SK-N-SH (cell line): ENCODE results near the gene MGLL. TPM values are rescaled to one million over a fixed set of nuclear protein-coding genes. Genes with fewer than 3 reads are reported as not detected.
A peak's percentile ranks its signal among the peaks of the same experiment; 100 is the strongest.

Experiments
- CTCF ChIA-PET: fragments of 300-600, 350-600 bp; formaldehyde crosslinking; extraction: SDS; loops from one replicate; lab custom pipeline; 2021; lab: Yijun Ruan, JAX
- POLR2A ChIA-PET: fragments of 350-600 bp; sonication (Branson Sonifier 250); formaldehyde crosslinking; extraction: SDS; loops from one replicate; lab custom pipeline; 2020; ENCODE audit warnings: antibody characterized with exemption, inconsistent platforms; lab: Yijun Ruan, JAX
- DNase-seq: peaks from one replicate; pipeline ENCODE4 v3.0.0; 2012
- H2AFZ ChIP-seq: fragments of 200-600 bp; sonication (generic); 2 replicates; pipeline ENCODE4 v1.8.1; 2016; ENCODE audit warnings: antibody characterized with exemption, mild to moderate bottlenecking, low read depth
- H3F3A ChIP-seq: fragments of 200-600 bp; sonication (generic); replicated peaks from 2 replicates; pipeline ENCODE3; 2016; ENCODE audit warnings: antibody characterized with exemption, mild to moderate bottlenecking; ENCODE audit not compliant: insufficient read depth
- H3K27ac ChIP-seq, 2 experiments: fragments of 200-500 bp in 1 of 2; fragments of 200-600 bp in 1 of 2; sonication (Bioruptor generic) in 1 of 2; sonication (generic), shearing (Covaris generic) in 1 of 2; 2 replicates each; pipeline versions ENCODE4 v1.5.1 to v1.6.1; 2014 to 2016; ENCODE audit warnings: low read depth in 2 of 2, inconsistent platforms in 1 of 2, low read length in 1 of 2, mild to moderate bottlenecking in 1 of 2, mixed read lengths in 1 of 2
- H3K27me3 ChIP-seq: fragments of 200-600 bp; sonication (generic), shearing (Covaris generic); 2 replicates; pipeline ENCODE4 v1.6.1; 2016; ENCODE audit warnings: mixed run types; ENCODE audit not compliant: insufficient read depth
- H3K36me3 ChIP-seq, 2 experiments: fragments of 200-500 bp in 1 of 2; fragments of 200-600 bp in 1 of 2; sonication (Bioruptor generic) in 1 of 2; sonication (generic) in 1 of 2; replicated peaks in 1 of 2; 2 replicates each; pipeline versions ENCODE3 to v1.5.1; 2014 to 2016; ENCODE audit warnings: low read length in 1 of 2, mild to moderate bottlenecking in 1 of 2; ENCODE audit not compliant: insufficient read depth in 2 of 2, control insufficient read depth in 1 of 2
- H3K4me1 ChIP-seq, 2 experiments: fragments of 200-500 bp in 1 of 2; fragments of 200-600 bp in 1 of 2; sonication (Bioruptor generic) in 1 of 2; sonication (generic), shearing (Covaris generic) in 1 of 2; 2 replicates each; pipeline versions ENCODE4 v1.5.1 to v1.6.1; 2014 to 2016; ENCODE audit warnings: low read depth in 1 of 2, low read length in 1 of 2, mixed run types in 1 of 2; ENCODE audit not compliant: insufficient read depth in 2 of 2, control insufficient read depth in 1 of 2
- H3K4me2 ChIP-seq: fragments of 200-600 bp; sonication (generic), shearing (Covaris generic); 2 replicates; pipeline ENCODE4 v1.6.1; 2017; ENCODE audit warnings: mixed run types
- H3K4me3 ChIP-seq, 2 experiments: fragments of 200-500 bp in 1 of 2; fragments of 200-600 bp in 1 of 2; sonication (Bioruptor generic) in 1 of 2; sonication (generic), shearing (Covaris generic) in 1 of 2; 2 replicates each; pipeline versions ENCODE4 v1.5.1 to v1.8.1; 2014 to 2016; ENCODE audit warnings: low read depth in 2 of 2, inconsistent platforms in 1 of 2, low read length in 1 of 2, mild to moderate bottlenecking in 1 of 2, mixed read lengths in 1 of 2, moderate library complexity in 1 of 2
- H3K79me2 ChIP-seq: fragments of 200-600 bp; sonication (generic); 2 replicates; pipeline ENCODE4 v1.8.1; 2017; ENCODE audit warnings: mild to moderate bottlenecking; ENCODE audit not compliant: insufficient read depth
- H3K9ac ChIP-seq: fragments of 200-600 bp; sonication (generic); 2 replicates; pipeline ENCODE4 v1.6.1; 2017; ENCODE audit warnings: mixed run types
- H3K9me2 ChIP-seq: fragments of 200-600 bp; sonication (generic); 2 replicates; pipeline ENCODE4 v1.6.1; 2017; ENCODE audit warnings: mixed run types
- H3K9me3 ChIP-seq: fragments of 200-600 bp; sonication (generic); 2 replicates; pipeline ENCODE4 v1.6.1; 2017; ENCODE audit warnings: mixed run types, mild to moderate bottlenecking, moderate library complexity
- H4K20me1 ChIP-seq: fragments of 200-600 bp; sonication (generic); 2 replicates; pipeline ENCODE4 v1.6.1; 2017; ENCODE audit warnings: mild to moderate bottlenecking, mixed run types; ENCODE audit not compliant: insufficient read depth
- CHD2 ChIP-seq: fragments of 150-350 bp; IDR thresholded peaks from 2 replicates; pipeline ENCODE4 v1.6.1; 2018; ENCODE audit warnings: low read length; ENCODE audit not compliant: partially characterized antibody
- EP300 ChIP-seq, 2 experiments: IDR thresholded peaks; 2 replicates each; pipeline versions ENCODE4 v1.4.0 to v1.6.1; 2012; ENCODE audit warnings: borderline replicate concordance in 1 of 2, low read depth in 1 of 2, low read length in 1 of 2
- EZH2phosphoT487 ChIP-seq: fragments of 200-600 bp; sonication (generic); IDR thresholded peaks from 2 replicates; pipeline ENCODE4 v1.6.1; 2017; ENCODE audit warnings: low read depth, mixed run types, mild to moderate bottlenecking, antibody characterized with exemption, moderate library complexity, borderline replicate concordance
- FOSL2 ChIP-seq: IDR thresholded peaks from 2 replicates; pipeline ENCODE4 v1.4.0; 2012; ENCODE audit warnings: low read depth, mild to moderate bottlenecking, moderate library complexity, borderline replicate concordance
- FOXM1 ChIP-seq: IDR thresholded peaks from 2 replicates; pipeline ENCODE4 v1.4.0; 2012; ENCODE audit warnings: low read depth, mild to moderate bottlenecking
- GABPA ChIP-seq: IDR thresholded peaks from 2 replicates; pipeline ENCODE4 v1.4.0; 2012; ENCODE audit warnings: low read depth, mild to moderate bottlenecking
- GATA2 ChIP-seq: sonication (generic); formaldehyde crosslinking; IDR thresholded peaks from 2 replicates; pipeline ENCODE4 v1.5.0; 2020; ENCODE audit warnings: mild to moderate bottlenecking, missing genetic modification reagents
- MAX ChIP-seq: IDR thresholded peaks from 2 replicates; pipeline ENCODE4 v1.4.0; 2012; ENCODE audit warnings: low read depth
- MXI1 ChIP-seq: IDR thresholded peaks from 2 replicates; pipeline ENCODE4 v1.6.1; 2012; ENCODE audit warnings: mild to moderate bottlenecking, low read depth, low read length, improper control_type of control experiment
- PBX3 ChIP-seq: IDR thresholded peaks from 2 replicates; pipeline ENCODE4; 2012
- POLR2AphosphoS5 ChIP-seq: IDR thresholded peaks from 2 replicates; pipeline ENCODE4 v1.6.1; 2012; ENCODE audit warnings: low read depth, low read length
- REST ChIP-seq: IDR thresholded peaks from 2 replicates; pipeline ENCODE4 v1.6.1; 2012; ENCODE audit warnings: mild to moderate bottlenecking, low read depth, low read length, moderate library complexity
- SIN3A ChIP-seq: IDR thresholded peaks from 2 replicates; pipeline ENCODE4 v1.6.1; 2012; ENCODE audit warnings: low read depth, mild to moderate bottlenecking, low read length, moderate library complexity, borderline replicate concordance
- TCF12 ChIP-seq: IDR thresholded peaks from 2 replicates; pipeline ENCODE4 v1.4.0; 2012
- YY1 ChIP-seq: IDR thresholded peaks from 2 replicates; pipeline ENCODE4 v1.4.0; 2012; ENCODE audit warnings: low read depth, mild to moderate bottlenecking
- WGBS: methylation state at CpG from one replicate; pipeline ENCODE4 v1.1.6; 2017; ENCODE audit warnings: low lambda C conversion rate; 5-methylcytosine and 5-hydroxymethylcytosine counted together
- polyA plus RNA-seq, 3 experiments: library from polyadenylated mRNA; depleted of rRNA; stranded (reverse); fragments of >200 nt; gene quantifications; 2 replicates each; pipeline ENCODE4 v1.2.3, GENCODE V29; 2012
- TF ChIP-seq, protein P1 (sequence below): IDR thresholded peaks from 2 replicates; pipeline ENCODE4 v1.4.0; 2012; ENCODE audit warnings: low read depth, borderline replicate concordance
- TF ChIP-seq, protein P2 (sequence below): fragments of 150-350 bp; IDR thresholded peaks from 2 replicates; pipeline ENCODE4 v1.6.1; 2016; ENCODE audit warnings: mild to moderate bottlenecking, low read depth, low read length

Gene MGLL
- polyA plus RNA-seq, 1 of the 3 experiments (the other 2 are of a cell fraction): 2.2 TPM

DNA sequence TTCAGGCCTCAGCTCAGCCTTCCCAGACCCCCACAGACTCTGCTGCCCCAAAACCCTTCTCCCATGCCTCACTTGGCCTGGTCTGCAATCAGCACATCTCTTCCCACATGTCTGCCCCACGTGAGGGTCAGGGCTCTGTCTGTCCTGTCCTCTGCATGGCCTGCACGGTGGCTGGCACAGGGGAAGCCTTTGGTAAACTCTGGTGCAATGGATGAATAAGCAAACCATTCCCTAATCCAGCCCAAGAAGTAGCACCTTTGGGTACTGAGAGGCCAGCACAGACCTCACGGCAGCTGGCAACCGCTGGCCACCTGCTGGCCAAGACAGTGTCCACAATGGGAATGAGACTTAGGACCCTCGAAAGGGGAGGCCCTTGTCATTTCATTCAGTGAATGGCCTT, 121.9 kb downstream of the MGLL start:
- no peak overlapping the region for H2AFZ ChIP-seq
- H3K9me2 ChIP-seq: no peaks in the 10 kb centered on the region
- no peak for TF ChIP-seq MAX
- TF ChIP-seq YY1: no peak
- no peaks in the 10 kb centered on the region for H3F3A ChIP-seq
- CTCF ChIA-PET: interaction anchor here (0.7 to 2.4 kb wide), 3 partner anchors 9 to 38 kb away, joined by 3 to 7 read pairs (median 3); no protein-coding TSS in a partner anchor
- H3K36me3 ChIP-seq: no peaks in the 10 kb centered on the region
- H3K9ac ChIP-seq: no peak overlapping the region
- H3K27ac ChIP-seq: peak overlapping the region in 1 of 2 experiments; percentile 92; a peak in 1 of 4 replicates
- H3K4me1 ChIP-seq: peaks cover 11 to 51% of the 10 kb centered on the region in 2 experiments; a peak in 2 of 4 replicates
- H4K20me1 ChIP-seq: no peaks in the 10 kb centered on the region
- WGBS: 73% methylated on average over 4 of the region's 5 CpGs
- H3K79me2 ChIP-seq: no peaks in the 10 kb centered on the region
- H3K9me3 ChIP-seq: no peaks in the 10 kb centered on the region
- no peak overlapping the region for H3K4me2 ChIP-seq
- no peaks in the 10 kb centered on the region for H3K27me3 ChIP-seq
- no peak overlapping the region for H3K4me3 ChIP-seq
- POLR2A ChIA-PET: no interaction called here
- DNase-seq: no peak

- no peak overlapping the region for H3K4me3 ChIP-seq
- H3K9me2 ChIP-seq: no peaks in the 10 kb centered on the region
- no peak overlapping the region for H2AFZ ChIP-seq
- H3K9ac ChIP-seq: no peak overlapping the region
- H3K27ac ChIP-seq: peak overlapping the region in 1 of 2 experiments; percentile 92; a peak in 1 of 4 replicates
- DNase-seq: no peak
- no peak overlapping the region for H3K4me2 ChIP-seq
- 90% methylated on average over 8 of the region's 9 CpGs for WGBS
- no peaks in the 10 kb centered on the region for H3K79me2 ChIP-seq
- no peaks in the 10 kb centered on the region for H3K9me3 ChIP-seq
- ChIA-PET POLR2A (no interaction called here), CTCF (interaction anchor here (0.6 to 2.4 kb wide), 9 partner anchors 8 to 160 kb away, joined by 3 to 7 read pairs (median 4); no protein-coding TSS in a partner anchor)
- no peaks in the 10 kb centered on the region for H4K20me1 ChIP-seq
- H3K36me3 ChIP-seq: no peaks in the 10 kb centered on the region
- H3K27me3 ChIP-seq: no peaks in the 10 kb centered on the region
- H3K4me1 ChIP-seq: peaks cover 11 to 56% of the 10 kb centered on the region in 2 experiments; a peak in 2 of 4 replicates
- no peaks in the 10 kb centered on the region for H3F3A ChIP-seq
- TF ChIP-seq GATA2: no peak
- no peak for TF ChIP-seq POLR2AphosphoS5
- no peak for TF ChIP-seq MXI1
- no peak for TF ChIP-seq REST
- TF ChIP-seq, protein P1, sequence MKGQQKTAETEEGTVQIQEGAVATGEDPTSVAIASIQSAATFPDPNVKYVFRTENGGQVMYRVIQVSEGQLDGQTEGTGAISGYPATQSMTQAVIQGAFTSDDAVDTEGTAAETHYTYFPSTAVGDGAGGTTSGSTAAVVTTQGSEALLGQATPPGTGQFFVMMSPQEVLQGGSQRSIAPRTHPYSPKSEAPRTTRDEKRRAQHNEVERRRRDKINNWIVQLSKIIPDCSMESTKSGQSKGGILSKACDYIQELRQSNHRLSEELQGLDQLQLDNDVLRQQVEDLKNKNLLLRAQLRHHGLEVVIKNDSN: no peak
- TF ChIP-seq EZH2phosphoT487: no peak
- TF ChIP-seq PBX3: no peak
- no peak for TF ChIP-seq CHD2
- TF ChIP-seq FOXM1: no peak
- TF ChIP-seq, protein P2, sequence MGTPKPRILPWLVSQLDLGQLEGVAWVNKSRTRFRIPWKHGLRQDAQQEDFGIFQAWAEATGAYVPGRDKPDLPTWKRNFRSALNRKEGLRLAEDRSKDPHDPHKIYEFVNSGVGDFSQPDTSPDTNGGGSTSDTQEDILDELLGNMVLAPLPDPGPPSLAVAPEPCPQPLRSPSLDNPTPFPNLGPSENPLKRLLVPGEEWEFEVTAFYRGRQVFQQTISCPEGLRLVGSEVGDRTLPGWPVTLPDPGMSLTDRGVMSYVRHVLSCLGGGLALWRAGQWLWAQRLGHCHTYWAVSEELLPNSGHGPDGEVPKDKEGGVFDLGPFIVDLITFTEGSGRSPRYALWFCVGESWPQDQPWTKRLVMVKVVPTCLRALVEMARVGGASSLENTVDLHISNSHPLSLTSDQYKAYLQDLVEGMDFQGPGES: no peak
- no peak for TF ChIP-seq SIN3A
- no peak for TF ChIP-seq EP300 (IDR thresholded peaks at IDR 0.05; ENCODE audit: borderline replicate concordance in 1 of 2, low read depth in 1 of 2, low read length in 1 of 2)
- TF ChIP-seq TCF12: no peak
- TF ChIP-seq FOSL2: no peak
- TF ChIP-seq GABPA: no peak
- no peak for TF ChIP-seq YY1
Measured at GRCh38 chr3:127699416-127700300, 122.7 kb downstream of the MGLL start.
